GM12878 (cell line): ENCODE data around the gene MPPED1. TPM values are rescaled to one million over a fixed set of nuclear protein-coding genes. Genes with fewer than 3 reads are reported as not detected.

Experiments used
- ATAC-seq: fragments of 200-7000 bp; cut with Tn5 transposase; 3 replicates; pipeline ENCODE4 v1.9.1; 2020; ENCODE audit warnings: mild to moderate bottlenecking, moderate library complexity
- BruUV-seq: library from RNA; stranded (reverse); fragments of 400-500 nt; replicated peaks from 2 replicates; lab custom pipeline; 2021; lab: Mats Ljungman, UMichigan
- CTCF ChIA-PET: fragments of 300-600 bp; sonication (Branson Sonifier 250); formaldehyde crosslinking; extraction: SDS; loops from one replicate; lab custom pipeline; 2021; ENCODE audit warnings: inconsistent platforms; lab: Yijun Ruan, JAX
- POLR2A ChIA-PET: fragments of 350-600 bp; formaldehyde crosslinking; extraction: SDS; loops from one replicate; lab custom pipeline; 2021; ENCODE audit warnings: inconsistent platforms; lab: Charles Lee
- RAD21 ChIA-PET: fragments of 300-600 bp; sonication (Branson Sonifier 250); formaldehyde crosslinking; loops from one replicate; lab custom pipeline; 2023; ENCODE audit warnings: antibody characterized with exemption; ENCODE audit not compliant: unreplicated experiment; lab: Charles Lee
- SMC1A ChIA-PET: fragments of 300-600 bp; sonication (Branson Sonifier 250); formaldehyde crosslinking; loops from one replicate; lab custom pipeline; 2023; ENCODE audit not compliant: unreplicated experiment, uncharacterized antibody; lab: Charles Lee
- DNase-seq: peaks from one replicate; pipeline ENCODE4 v3.0.0-alpha.2; 2011; ENCODE audit warnings: low read depth, low spot score
- FAIRE-seq: peaks from 3 replicates; lab custom pipeline; 2011; peaks lifted over from hg19 to GRCh38; lab: Jason Lieb, UNC
- H2AFZ ChIP-seq: 2 replicates; pipeline ENCODE4 v1.6.0; 2011; ENCODE audit warnings: low read depth, low read length, control low read depth; ENCODE audit not compliant: control insufficient read depth
- H3K27ac ChIP-seq: 2 replicates; pipeline ENCODE4 v1.5.1; 2011; ENCODE audit warnings: control low read depth; ENCODE audit not compliant: control insufficient read depth, insufficient read depth
- H3K27me3 ChIP-seq, 2 experiments: replicated peaks in 1 of 2; 2 replicates each; pipeline versions ENCODE4 v1.6.0 to v1.6.1; 2011; ENCODE audit warnings: low read length in 1 of 2; ENCODE audit not compliant: control insufficient read depth in 2 of 2, insufficient read depth in 2 of 2
- H3K36me3 ChIP-seq, 2 experiments: 2 replicates each; pipeline ENCODE4 v1.5.1; 2011; ENCODE audit warnings: low read length in 1 of 2; ENCODE audit not compliant: control insufficient read depth in 2 of 2, insufficient read depth in 2 of 2
- H3K4me1 ChIP-seq: 2 replicates; pipeline ENCODE4 v1.6.1; 2011; ENCODE audit warnings: mild to moderate bottlenecking, low read length, moderate library complexity, mixed read lengths; ENCODE audit not compliant: control insufficient read depth, insufficient read depth
- H3K4me2 ChIP-seq: 2 replicates; pipeline ENCODE4 v1.6.0; 2011; ENCODE audit warnings: control low read depth; ENCODE audit not compliant: control insufficient read depth, insufficient read depth
- H3K4me3 ChIP-seq: fragments of 200-600 bp; sonication (generic); 2 replicates; pipeline ENCODE4 v1.5.1; 2016
- H3K79me2 ChIP-seq: 2 replicates; pipeline ENCODE4 v1.6.0; 2011; ENCODE audit warnings: low read length; ENCODE audit not compliant: control insufficient read depth, insufficient read depth
- H3K9ac ChIP-seq: 2 replicates; pipeline ENCODE4 v1.8.0; 2011; ENCODE audit warnings: low read length, control low read depth, mixed read lengths; ENCODE audit not compliant: control insufficient read depth, insufficient read depth
- H3K9me3 ChIP-seq: replicated peaks from 3 replicates; pipeline ENCODE4 v1.5.1; 2011; ENCODE audit warnings: mild to moderate bottlenecking, low read length; ENCODE audit not compliant: control insufficient read depth, insufficient read depth
- H4K20me1 ChIP-seq: 2 replicates; pipeline ENCODE4 v1.6.0; 2011; ENCODE audit not compliant: control insufficient read depth, insufficient read depth
- CHD2 ChIP-seq: IDR thresholded peaks from 2 replicates; pipeline ENCODE4 v1.6.1; 2011; ENCODE audit warnings: low read depth, low read length, improper control_type of control experiment, borderline replicate concordance
- GABPA ChIP-seq: IDR thresholded peaks from 2 replicates; pipeline ENCODE4 v1.6.1; 2014; ENCODE audit warnings: antibody characterized with exemption, low read depth, mild to moderate bottlenecking, inconsistent platforms
- LARP7 ChIP-seq: fragments of 450-650 bp; IDR thresholded peaks from 2 replicates; pipeline ENCODE4 v1.6.1; 2017; ENCODE audit warnings: mild to moderate bottlenecking
- MTA2 ChIP-seq: fragments of 450-650 bp; IDR thresholded peaks from 2 replicates; pipeline ENCODE4 v1.6.1; 2016; ENCODE audit warnings: low read depth, mild to moderate bottlenecking, moderate library complexity
- NFXL1 ChIP-seq: fragments of 450-650 bp; IDR thresholded peaks from 2 replicates; pipeline ENCODE4 v1.6.1; 2017; ENCODE audit warnings: antibody characterized with exemption, mild to moderate bottlenecking, borderline replicate concordance
- NR2C2 ChIP-seq: IDR thresholded peaks from 2 replicates; pipeline ENCODE4 v1.6.1; 2011; ENCODE audit warnings: borderline replicate concordance, low read depth; ENCODE audit not compliant: control insufficient read depth, insufficient read length
- SIN3A ChIP-seq: IDR thresholded peaks from 2 replicates; pipeline ENCODE4 v1.6.1; 2012; ENCODE audit warnings: low read depth, low read length, improper control_type of control experiment
- YBX1 ChIP-seq: fragments of 450-650 bp; IDR thresholded peaks from 2 replicates; pipeline ENCODE4 v1.6.1; 2016; ENCODE audit warnings: antibody characterized with exemption
- ZBED1 ChIP-seq: IDR thresholded peaks from 2 replicates; pipeline ENCODE4 v1.6.1; 2016; ENCODE audit warnings: borderline replicate concordance
- ZNF622 ChIP-seq: fragments of 450-650 bp; IDR thresholded peaks from 2 replicates; pipeline ENCODE4 v1.6.1; 2017; ENCODE audit warnings: mild to moderate bottlenecking, inconsistent platforms
- WGBS: methylation state at CpG from one replicate; pipeline ENCODE4 v1.1.6; 2016; ENCODE audit warnings: low lambda C conversion rate; ENCODE audit not compliant: insufficient replicate concordance, insufficient coverage; ENCODE audit errors: missing lambda C conversion rate; 5-methylcytosine and 5-hydroxymethylcytosine counted together
- in situ Hi-C: fragments of 300-500 bp; cut with MboI; formaldehyde crosslinking; loops from 9 replicates; pipeline ENCODE4 v1.14.3; 2018; ENCODE audit warnings: mixed read lengths
- intact Hi-C: fragments of 100-400 bp; cut with micrococcal nuclease; formaldehyde crosslinking; loops from one replicate; pipeline ENCODE4 v1.14.2; 2022; ENCODE audit not compliant: unreplicated experiment
- polyA plus RNA-seq, 11 experiments: library from polyadenylated mRNA; depleted of rRNA in 4 of 11; unstranded in 6 of 11; stranded (reverse) in 5 of 11; fragments of >200 nt; fragmentation: Nextera tagmentation in 4 of 11; fragmentation: Illumina TruSeq in 1 of 11; extraction: Ambion mirVana in 4 of 11; extraction: Trizol in 1 of 11; gene quantifications; 1 replicate in 1 of 11; 2 replicates in 10 of 11; pipeline versions ENCODE4 v1.2.1 to v1.2.3, GENCODE V29; 2011 to 2016; ENCODE audit warnings: inconsistent platforms in 2 of 11, missing spikeins in 2 of 11, low read depth in 1 of 11
- total RNA-seq, 4 experiments: library from RNA; depleted of rRNA in 3 of 4; stranded (reverse); fragments of >200 nt in 3 of 4; fragmentation: Illumina TruSeq in 1 of 4; extraction: Trizol in 1 of 4; gene quantifications; 2 replicates each; pipeline versions ENCODE4 v1.2.1 to v1.2.3, GENCODE V29; 2013 to 2021
- TF ChIP-seq, protein P1 (sequence below): fragments of 150-350 bp; IDR thresholded peaks from 2 replicates; pipeline ENCODE4 v1.6.1; 2016; ENCODE audit warnings: low read depth, low read length

The MPPED1 gene
- total and polyA plus RNA-seq, 10 of the 15 experiments (the other 5 are each of a cell fraction or from before 2014, with no cell fraction given): 0.11 TPM; not detected in 9

DNA sequence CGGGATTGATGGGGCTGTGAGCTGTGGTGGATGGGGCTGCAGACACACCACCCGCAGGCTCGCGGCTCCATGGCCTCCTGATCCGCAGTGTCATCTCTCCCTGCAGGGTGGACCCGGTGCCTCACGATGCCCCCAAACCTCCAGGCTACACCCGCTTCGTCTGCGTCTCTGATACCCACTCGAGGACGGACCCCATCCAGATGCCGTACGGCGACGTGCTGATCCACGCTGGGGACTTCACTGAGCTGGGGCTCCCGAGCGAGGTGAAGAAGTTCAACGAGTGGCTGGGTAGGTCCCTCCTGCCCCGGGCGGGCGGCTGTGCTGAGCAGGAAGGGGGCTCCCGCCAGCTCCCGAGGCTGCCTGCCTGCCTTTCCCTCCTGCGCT lies 23.1 kb downstream of the MPPED1 start:
- Histone ChIP-seq H3K4me1 (no peaks in the 10 kb centered on the region), H2AFZ (no peak overlapping the region), H3K9ac (no peak overlapping the region), H3K27me3 (peaks cover 0 to 4% of the 10 kb centered on the region in 2 experiments; a peak in 2 of 4 replicates), H3K4me3 (no peak overlapping the region), H3K36me3 (no peaks in the 10 kb centered on the region), H3K9me3 (no peaks in the 10 kb centered on the region), H3K79me2 (no peaks in the 10 kb centered on the region), H3K4me2 (no peak overlapping the region), H3K27ac (no peak overlapping the region), H4K20me1 (no peaks in the 10 kb centered on the region; the same call in 1 of the 2 replicates)
- no peak for TF ChIP-seq NFXL1
- TF ChIP-seq LARP7: no peak
- no peak for TF ChIP-seq ZBED1
- TF ChIP-seq, protein P1, sequence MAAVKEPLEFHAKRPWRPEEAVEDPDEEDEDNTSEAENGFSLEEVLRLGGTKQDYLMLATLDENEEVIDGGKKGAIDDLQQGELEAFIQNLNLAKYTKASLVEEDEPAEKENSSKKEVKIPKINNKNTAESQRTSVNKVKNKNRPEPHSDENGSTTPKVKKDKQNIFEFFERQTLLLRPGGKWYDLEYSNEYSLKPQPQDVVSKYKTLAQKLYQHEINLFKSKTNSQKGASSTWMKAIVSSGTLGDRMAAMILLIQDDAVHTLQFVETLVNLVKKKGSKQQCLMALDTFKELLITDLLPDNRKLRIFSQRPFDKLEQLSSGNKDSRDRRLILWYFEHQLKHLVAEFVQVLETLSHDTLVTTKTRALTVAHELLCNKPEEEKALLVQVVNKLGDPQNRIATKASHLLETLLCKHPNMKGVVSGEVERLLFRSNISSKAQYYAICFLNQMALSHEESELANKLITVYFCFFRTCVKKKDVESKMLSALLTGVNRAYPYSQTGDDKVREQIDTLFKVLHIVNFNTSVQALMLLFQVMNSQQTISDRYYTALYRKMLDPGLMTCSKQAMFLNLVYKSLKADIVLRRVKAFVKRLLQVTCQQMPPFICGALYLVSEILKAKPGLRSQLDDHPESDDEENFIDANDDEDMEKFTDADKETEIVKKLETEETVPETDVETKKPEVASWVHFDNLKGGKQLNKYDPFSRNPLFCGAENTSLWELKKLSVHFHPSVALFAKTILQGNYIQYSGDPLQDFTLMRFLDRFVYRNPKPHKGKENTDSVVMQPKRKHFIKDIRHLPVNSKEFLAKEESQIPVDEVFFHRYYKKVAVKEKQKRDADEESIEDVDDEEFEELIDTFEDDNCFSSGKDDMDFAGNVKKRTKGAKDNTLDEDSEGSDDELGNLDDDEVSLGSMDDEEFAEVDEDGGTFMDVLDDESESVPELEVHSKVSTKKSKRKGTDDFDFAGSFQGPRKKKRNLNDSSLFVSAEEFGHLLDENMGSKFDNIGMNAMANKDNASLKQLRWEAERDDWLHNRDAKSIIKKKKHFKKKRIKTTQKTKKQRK: no peak
- TF ChIP-seq NR2C2: no peak
- TF ChIP-seq CHD2: no peak
- TF ChIP-seq ZNF622: no peak
- TF ChIP-seq GABPA: no peak
- TF ChIP-seq SIN3A: no peak
- no peak for TF ChIP-seq YBX1
- TF ChIP-seq MTA2: no peak
- in situ Hi-C loops (no loop called here), intact Hi-C loops (no loop called here)
- WGBS: 43% methylated on average over 26 of the region's 26 CpGs
- POLR2A ChIA-PET: no interaction called here
- SMC1A ChIA-PET: no interaction called here
- FAIRE-seq (no peak), DNase-seq (no peak), ATAC-seq (no peak)
- CTCF ChIA-PET: no interaction called here
- BruUV-seq: no TSS peak
- RAD21 ChIA-PET: no interaction called here
